Measurements from ENCODE around the gene CD320.

GRCh38 chr19:8333767-8334457, 25.8 kb upstream of the CD320 start:
- TF ChIP-seq CTCF (optimal IDR thresholded peaks at IDR 0.05 in 1 of 3, IDR thresholded peaks at IDR 0.05 in 1 of 3, conservative IDR thresholded peaks at IDR 0.05 in 1 of 3; ENCODE audit: extremely low read depth in 1 of 3, insufficient read depth in 2 of 3, low read length in 3 of 3) (no peak), EZH2 (IDR thresholded peaks at IDR 0.05; ENCODE audit: low read length) (peak; percentile 90)

Measured in keratinocyte (primary cell).